NCI-H460 (cell line): Measurements from ENCODE around the gene NF2. TPM values are rescaled to one million over a fixed set of nuclear protein-coding genes. Genes with fewer than 3 reads are reported as not detected.

Source experiments
- DNase-seq: peaks from one replicate; pipeline ENCODE4 v3.0.0-alpha.2; 2016; ENCODE audit warnings: low read depth; ENCODE audit errors: extremely low read depth
- total RNA-seq: library from RNA; depleted of rRNA; stranded (reverse); fragments of >200 nt; shearing (Covaris generic); gene quantifications from 2 replicates; pipeline ENCODE4 v1.2.3, GENCODE V29; 2014

NF2 gene
- total RNA-seq, 1 experiment from 2014 or later: 33.0 TPM

- DNase-seq: no peak
Measured at GRCh38 chr22:29717789-29718188, 114.4 kb downstream of the NF2 start.

- no peak for DNase-seq
Measured at GRCh38 chr22:29718949-29719898, 115.8 kb downstream of the NF2 start.

DNA sequence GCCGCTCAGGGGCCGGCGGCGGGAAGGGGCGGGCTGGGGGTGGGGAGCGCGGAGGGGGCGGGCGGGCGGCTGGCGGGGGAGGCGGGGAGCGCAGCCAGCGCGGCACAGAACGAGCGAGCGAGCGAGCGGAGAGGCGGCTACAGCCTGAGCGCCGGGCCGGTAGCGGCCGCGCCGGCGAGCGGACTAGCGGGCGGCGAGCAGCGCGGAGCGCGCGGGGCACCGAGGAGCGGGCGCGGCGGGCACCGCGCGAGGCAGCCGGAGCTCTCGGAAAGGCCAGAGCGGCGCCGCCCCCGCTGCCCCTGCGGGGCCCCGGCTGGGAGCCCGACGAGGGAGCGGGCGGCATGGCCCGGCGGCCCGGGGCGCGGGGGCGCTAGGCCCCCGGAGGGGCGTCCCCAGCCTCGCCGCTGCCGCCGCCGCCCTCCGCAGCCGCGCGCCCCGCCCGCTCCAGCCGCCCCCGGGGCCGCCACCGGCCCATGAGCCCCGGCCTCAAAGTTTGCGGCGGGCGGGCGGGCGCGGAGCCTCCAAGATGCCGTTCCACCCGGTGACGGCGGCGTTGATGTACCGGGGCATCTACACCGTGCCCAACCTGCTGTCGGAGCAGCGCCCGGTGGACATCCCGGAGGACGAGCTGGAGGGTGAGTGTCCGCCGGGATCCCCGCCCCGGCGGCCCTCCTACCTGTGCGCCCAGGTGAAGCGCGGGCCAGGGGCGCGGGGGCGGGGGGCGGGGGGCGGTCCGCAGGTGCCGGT, 116.6 kb downstream of the NF2 start, which contains the start of gene CABP7:
Gene CABP7, plus strand, starts transcription at position 105 of the 747 bp plus-strand sequence. Its CDS starts 422 bp downstream, at position 527.
- no peak for DNase-seq

DNA sequence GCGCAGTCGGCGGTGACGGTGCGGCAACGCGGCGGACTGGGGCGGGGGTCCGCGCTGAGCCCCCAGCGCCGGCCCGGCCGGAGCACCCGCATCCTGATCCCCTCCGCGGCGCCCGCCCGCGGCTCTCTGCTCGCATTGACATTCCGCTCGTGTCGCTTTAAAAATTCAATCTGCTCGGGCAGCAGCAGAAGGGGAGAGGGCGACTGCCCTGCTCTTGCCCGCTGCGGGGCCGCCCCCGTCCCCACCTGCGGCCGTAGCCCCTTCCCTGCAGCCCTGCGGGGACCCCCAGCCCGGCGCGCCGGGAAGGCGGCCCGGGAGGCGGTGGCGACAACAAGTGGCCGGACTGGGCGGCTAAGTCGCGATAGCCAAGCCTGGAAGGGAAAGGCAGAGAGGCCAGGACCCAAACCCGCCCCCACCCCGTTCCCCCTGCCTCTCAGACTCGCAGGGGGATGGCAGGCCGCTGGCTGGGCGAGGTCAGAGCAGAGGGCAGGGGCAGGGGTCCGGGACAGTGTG, 117.4 kb downstream of the NF2 start:
- no peak for DNase-seq

GRCh38 chr22:29722151-29722550, 118.7 kb downstream of the NF2 start:
- DNase-seq: no peak

- DNase-seq: no peak
Measured at GRCh38 chr22:29722587-29722986, 119.2 kb downstream of the NF2 start.

DNA sequence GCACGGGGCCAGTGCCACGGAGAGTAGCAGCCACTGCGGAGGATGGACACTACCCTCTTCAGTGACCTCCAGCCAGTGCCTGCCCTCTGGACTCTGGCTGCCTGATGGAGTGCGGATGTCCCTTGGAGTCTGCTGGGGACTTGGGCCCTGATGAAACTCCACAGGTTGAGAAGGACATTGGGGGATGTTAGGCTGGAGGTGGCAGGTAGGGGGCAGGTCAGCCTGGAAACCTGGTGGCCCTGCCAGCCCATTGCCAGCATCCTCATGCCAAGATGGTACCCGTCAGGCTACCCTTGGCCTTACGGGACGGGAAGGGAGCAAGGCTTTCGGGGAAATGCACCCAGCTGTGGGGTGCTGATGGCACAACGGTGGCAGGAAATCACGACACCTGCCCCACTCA, 120.3 kb downstream of the NF2 start:
- DNase-seq: no peak

DNA sequence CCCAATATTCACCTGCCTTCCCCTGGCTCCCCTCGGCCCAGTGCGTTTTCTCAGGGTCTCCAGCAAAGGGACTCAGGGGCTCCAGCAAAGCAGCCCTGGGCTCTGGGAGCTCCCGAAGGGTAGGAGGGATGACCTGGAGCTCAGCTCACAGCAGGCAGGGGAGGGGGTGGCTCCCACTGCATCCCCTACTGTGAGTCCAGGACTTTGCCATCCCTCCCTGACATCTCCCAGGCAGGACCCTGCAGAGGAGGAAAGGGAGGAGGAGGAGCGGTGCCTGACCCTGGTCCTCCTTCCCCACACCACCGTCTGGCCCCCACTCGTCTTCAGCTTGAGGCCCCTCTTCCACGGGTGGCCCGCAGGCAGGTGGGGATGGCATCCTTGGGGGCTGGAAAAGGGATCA, 121.4 kb downstream of the NF2 start:
- DNase-seq: no peak

GRCh38 chr22:29726106-29726505, 122.7 kb downstream of the NF2 start:
- DNase-seq: no peak

GRCh38 chr22:29726512-29727130, 123.2 kb downstream of the NF2 start:
- no peak for DNase-seq

DNA sequence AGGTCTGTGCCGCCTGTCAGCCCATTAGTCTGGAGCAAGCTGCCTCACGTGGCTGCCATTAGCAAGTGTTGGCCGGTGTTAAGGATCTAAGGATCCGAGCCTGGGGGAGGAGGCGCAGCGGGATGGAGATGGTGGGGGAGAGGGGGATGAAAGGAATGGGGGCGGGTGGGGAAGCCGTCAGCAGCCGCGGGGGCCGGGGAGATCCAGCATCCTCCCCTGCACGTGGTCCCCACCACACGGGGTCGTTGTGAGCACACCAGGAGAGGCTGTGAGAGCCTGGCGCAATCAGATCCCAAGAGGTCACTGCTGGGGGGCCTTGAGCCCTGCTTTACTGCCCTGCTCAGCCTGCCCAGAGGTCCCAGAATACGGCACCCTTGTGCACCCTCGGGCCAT, 123.7 kb downstream of the NF2 start:
- peak; percentile 17 for DNase-seq

DNA sequence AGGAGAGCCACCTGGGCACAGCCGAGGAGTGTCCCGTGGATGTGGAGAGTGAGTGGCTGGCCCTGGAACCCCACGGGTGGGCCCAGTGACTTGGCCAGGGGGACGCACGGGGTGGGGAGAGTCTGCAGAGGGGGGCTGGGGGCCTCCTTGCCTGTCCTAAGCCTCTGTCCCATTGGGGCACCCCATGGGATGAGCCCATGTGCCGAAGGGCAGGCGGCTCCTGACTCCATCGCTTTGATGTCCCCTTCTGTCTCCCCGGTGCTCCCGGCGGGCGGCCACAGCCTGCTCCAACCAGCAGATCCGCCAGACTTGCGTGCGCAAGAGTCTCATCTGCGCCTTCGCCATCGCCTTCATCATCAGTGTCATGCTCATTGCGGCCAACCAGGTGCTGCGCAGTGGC, 125.7 kb downstream of the NF2 start:
- DNase-seq: no peak

DNA sequence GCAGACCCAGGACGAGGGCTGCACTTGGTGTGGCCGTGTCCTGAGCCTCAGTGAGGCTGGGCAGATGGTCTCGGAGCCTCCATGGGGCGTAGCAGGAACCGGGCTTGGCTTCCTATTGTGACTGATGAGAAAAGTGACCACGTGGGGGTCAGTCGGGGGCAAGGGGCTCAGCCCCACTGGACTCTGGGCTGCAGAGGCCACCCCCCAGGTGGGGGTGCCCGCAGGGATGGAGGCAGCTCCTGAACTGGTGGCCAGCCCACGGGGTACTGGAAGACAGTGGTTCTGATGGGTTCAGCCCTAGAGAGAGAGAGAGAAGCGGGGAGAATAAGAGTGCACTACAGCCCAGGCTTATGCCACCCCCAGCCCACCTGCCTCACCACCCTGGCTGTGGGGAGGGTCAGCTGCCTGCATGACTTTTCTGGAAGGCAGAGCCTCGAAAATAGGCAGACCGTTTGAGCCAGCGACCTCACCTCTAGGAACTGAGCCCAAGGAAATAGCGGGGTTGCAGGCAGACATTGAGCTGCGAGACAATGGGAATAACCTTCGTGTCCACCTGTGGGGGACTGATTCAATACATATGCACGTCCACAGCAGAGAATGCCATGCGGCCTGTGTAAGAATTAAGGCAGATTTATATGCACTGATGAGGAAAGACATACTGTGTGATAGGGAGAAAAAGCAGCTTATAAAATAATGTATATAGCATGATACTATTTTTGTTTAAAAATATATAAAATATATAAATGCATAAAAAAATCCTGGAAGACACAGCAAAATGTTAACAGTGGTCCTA, 127.8 kb downstream of the NF2 start:
- DNase-seq: no peak

DNA sequence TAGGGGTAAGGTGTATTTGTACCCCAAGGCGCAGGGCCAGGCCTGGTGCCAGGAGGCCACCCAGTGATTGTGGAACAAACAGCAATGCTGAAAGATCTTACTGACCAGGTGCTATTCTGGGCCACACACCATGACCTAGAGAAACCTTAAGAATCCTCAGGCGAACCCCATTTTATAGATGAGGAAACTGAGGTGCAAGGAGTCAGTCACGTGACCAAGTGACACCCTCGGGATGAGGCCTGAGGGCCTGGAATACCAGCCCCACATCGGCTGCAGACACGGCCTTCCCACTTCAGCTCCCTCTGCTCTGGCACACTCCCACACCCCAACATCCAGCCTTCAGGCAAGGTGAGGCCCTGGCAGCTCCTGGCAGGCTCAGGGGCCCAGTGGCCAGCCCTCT, 129.4 kb downstream of the NF2 start:
- no peak for DNase-seq

GRCh38 chr22:29733362-29734201, 130.1 kb downstream of the NF2 start:
- no peak for DNase-seq

GRCh38 chr22:29734406-29734805, 131.0 kb downstream of the NF2 start:
- no peak for DNase-seq

GRCh38 chr22:29734838-29735237, 131.4 kb downstream of the NF2 start:
- DNase-seq: no peak

DNA sequence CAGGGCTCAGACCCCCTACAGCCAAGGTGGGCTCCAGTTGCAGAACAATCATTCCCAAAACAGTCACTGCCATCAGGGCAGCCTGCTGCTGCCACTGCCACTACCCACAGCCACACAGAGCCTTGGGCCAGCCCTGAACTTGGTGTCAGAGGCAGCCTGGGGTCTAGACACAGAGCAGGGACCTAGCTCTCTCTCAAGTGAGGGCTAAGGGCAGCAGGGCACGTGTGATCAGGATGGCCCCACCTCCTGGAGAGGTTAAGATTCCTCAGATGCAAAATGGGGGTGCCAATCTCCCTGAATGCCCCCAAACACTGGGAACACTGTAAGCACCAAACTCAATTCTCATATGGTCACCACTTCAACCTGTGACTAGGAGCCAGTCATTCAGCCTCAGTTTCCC, 132.0 kb downstream of the NF2 start:
- no peak for DNase-seq
